SW480 (cell line): Measurements from ENCODE around the gene ACAT1.
"Not testable (repeated sequence)": the region's sequence is repeated elsewhere in the genome, so short reads cannot be mapped to it uniquely, and the experiment has no call there.

Experiments used
- DNase-seq: peaks from one replicate; pipeline ENCODE4 v3.0.0-alpha.2; 2016; ENCODE audit warnings: low spot score

The ACAT1 gene

GRCh38 chr11:108121274-108122155 lies at the start of gene ACAT1:
ACAT1 (plus strand) TSS chr11:108121567; CDS start chr11:108121607, 40 bp downstream.
- DNase-seq, result peak; percentile 87

GRCh38 chr11:108084811-108085210 lies 36.6 kb upstream of the ACAT1 start:
- DNase-seq, result no peak

GRCh38 chr11:108085672-108086071 lies 35.7 kb upstream of the ACAT1 start:
- no peak for DNase-seq

- no peak for DNase-seq
Observed at GRCh38 chr11:108092134-108092533, 29.2 kb upstream of the ACAT1 start.

GRCh38 chr11:108093128-108093904 lies 28.1 kb upstream of the ACAT1 start:
- no peak for DNase-seq

- no peak for DNase-seq
Observed at GRCh38 chr11:108097179-108097578, 24.2 kb upstream of the ACAT1 start.

GRCh38 chr11:108101090-108101775 lies 20.1 kb upstream of the ACAT1 start:
- DNase-seq, result no peak

GRCh38 chr11:108111126-108111525 lies 10.2 kb upstream of the ACAT1 start:
- DNase-seq, result no peak

- no peak for DNase-seq
Observed at GRCh38 chr11:108112057-108112456, 9.3 kb upstream of the ACAT1 start.

GRCh38 chr11:108115500-108116140 lies 5.7 kb upstream of the ACAT1 start:
- DNase-seq, result peak; percentile 25

- DNase-seq, result peak; percentile 69
Observed at GRCh38 chr11:108117746-108118371, 3.5 kb upstream of the ACAT1 start.

GRCh38 chr11:108120936-108121273 lies 462 bp upstream of the ACAT1 start:
- DNase-seq, result not testable (repeated sequence)

- DNase-seq, result peak; percentile 24
Observed at GRCh38 chr11:108122166-108122628, 830 bp downstream of the ACAT1 start.

GRCh38 chr11:108125096-108125495 lies 3.7 kb downstream of the ACAT1 start:
- no peak for DNase-seq

- no peak for DNase-seq
Observed at GRCh38 chr11:108128772-108129171, 7.4 kb downstream of the ACAT1 start.

- DNase-seq, result no peak
Observed at GRCh38 chr11:108131993-108132392, 10.6 kb downstream of the ACAT1 start.

- DNase-seq, result not testable (repeated sequence)
Observed at GRCh38 chr11:108132993-108133538, 11.7 kb downstream of the ACAT1 start.

- DNase-seq, result no peak
Observed at GRCh38 chr11:108135845-108136544, 14.6 kb downstream of the ACAT1 start.

GRCh38 chr11:108137212-108137611 lies 15.8 kb downstream of the ACAT1 start:
- no peak for DNase-seq

GRCh38 chr11:108142304-108142703 lies 20.9 kb downstream of the ACAT1 start:
- DNase-seq, result no peak

GRCh38 chr11:108144615-108145014 lies 23.2 kb downstream of the ACAT1 start:
- DNase-seq, result no peak
